Left renal pelvis (tissue), 4 donors: ENCODE results near the gene C11orf97. TPM values are rescaled to one million over a fixed set of nuclear protein-coding genes. Genes with fewer than 3 reads are reported as not detected.

ENCODE experiments used
- DNase-seq, 4 donors: peaks; one replicate each; pipeline ENCODE4 v3.0.0-alpha.2; 2013; ENCODE audit warnings: low read depth in 4 of 4, low spot score in 3 of 4
- polyA plus RNA-seq, 4 donors: library from polyadenylated mRNA; unstranded; fragments of 120-200 nt; gene quantifications; one replicate each; pipeline ENCODE4 v1.2.1, GENCODE V29; 2013; ENCODE audit not compliant: insufficient read length in 4 of 4

The C11orf97 gene
- polyA plus RNA-seq, 4 donors, result not detected

DNA sequence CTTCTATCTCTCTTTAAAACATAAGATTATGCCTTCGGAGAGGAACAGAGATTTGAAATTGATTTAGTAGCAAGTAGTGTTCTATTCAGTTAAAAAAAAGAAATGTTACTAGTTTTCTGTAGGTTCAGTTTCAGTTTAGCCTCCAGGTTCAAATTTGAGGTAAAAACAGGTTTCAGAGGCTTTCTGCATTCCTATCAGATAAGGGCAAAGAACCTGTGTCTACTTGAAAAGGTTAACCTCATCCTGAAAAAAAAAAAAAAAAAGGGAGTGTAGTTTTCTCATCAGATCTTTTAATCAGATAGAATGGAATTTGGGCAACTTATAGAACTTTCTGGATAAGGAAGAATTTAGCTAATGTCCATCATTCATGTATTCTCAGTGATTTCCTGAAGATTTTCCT is 12.1 kb downstream of the C11orf97 start:
- DNase-seq, result no peak

DNA sequence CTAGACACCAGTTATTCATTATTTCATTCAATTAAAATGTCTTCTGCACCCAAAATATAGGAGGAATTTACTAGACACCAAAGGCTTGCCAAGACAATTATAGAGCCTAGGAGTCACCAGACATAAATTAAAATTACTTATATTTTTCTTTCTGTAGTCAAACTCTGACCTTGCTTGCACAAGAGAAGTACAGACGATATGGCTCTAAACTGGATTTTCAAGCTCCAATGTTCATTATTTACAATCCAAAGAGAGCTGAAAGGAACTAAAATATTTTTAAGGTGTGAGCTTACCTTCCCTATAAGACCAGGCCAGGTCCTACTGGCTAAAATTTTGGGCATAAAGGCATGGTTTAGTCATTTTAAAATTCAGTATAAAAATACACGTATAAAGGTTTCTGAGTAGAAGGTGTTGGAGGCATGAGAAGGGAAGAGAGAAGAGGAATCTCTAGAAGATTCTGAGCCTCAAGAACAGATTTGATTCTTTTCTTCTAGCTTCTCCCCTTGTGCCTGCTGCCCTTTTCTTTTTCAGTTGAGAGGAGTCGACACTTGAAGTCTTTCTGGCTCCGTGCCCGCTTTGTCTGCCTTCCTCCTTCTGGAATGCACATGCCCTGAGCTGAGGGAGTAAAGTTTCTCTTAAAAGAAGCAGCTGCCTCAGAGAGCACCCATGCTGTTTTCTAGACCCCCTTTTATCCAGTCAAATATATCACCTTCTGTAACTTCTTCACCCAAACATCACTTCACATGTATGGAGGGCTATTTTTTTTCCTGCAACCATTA is 13.5 kb downstream of the C11orf97 start:
- DNase-seq, result peak in 3 of 4 donors; percentile 52 to 65 (median 59)

- DNase-seq, result no peak
Measured at GRCh38 chr11:94526645-94527438, 14.6 kb downstream of the C11orf97 start.

- no peak for DNase-seq
Measured at GRCh38 chr11:94528551-94528950, 16.3 kb downstream of the C11orf97 start.

DNA sequence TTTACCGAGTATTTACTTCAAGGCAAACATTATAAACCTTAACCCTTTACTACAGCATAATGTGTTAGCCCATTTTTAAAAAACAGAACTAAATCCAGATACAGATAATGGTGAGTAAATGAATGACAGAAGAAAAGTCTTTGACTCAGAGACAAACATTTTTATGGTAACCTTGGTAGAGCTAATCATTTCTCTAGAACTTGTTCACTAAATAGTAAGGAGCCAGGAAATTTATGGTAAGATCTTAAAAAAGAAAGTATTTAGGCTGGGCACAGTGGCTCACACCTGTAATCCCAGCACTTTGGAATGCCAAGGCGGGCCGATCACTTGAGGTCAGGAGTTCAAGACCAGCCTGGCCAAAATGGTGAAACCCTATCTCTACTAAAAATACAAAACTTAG is 19.9 kb downstream of the C11orf97 start:
- no peak for DNase-seq

GRCh38 chr11:94533206-94533605 is 20.9 kb downstream of the C11orf97 start:
- no peak for DNase-seq

DNA sequence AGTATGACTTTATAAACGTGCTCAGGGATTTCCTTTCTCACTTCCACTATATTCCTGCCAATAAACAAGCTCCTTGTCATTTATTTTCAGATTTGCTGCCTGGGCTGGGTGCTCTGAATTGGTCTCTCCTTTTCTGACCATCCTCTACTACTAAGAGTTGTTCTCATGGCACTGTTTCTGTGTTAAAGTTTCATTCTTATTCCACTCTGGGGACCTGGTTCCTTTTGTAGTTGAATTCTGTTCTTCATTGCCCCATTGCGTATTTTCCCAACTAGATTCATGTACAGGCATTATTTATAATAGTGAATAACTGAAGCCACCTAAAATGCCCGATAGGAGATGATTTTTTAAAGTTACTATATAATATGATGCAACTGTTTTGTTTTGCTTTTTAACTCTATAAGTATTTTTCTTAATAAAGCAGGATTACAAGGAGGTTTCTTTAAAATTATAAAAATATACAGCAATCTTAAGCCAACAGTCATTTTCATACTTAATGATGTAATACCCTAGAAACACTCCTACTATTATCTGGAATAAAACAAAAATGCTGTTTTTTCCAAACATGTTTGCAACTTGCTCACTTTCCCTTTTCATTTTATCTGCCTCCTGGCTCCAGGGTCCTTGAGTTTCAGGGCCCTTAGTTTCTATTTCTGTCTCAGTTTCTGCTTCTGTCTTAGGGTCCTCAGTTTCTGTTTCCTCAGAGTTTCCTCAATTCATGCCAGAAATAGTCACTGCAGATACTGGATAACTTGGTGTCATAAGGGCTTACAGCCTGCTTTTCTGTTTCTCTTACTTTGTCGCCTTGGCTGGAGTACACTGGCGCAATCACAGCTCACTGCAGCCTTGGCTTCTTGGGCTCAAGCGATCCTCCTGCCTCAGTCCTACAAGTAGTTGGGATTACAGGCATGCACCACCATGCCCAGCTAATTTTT is 21.7 kb downstream of the C11orf97 start:
- no peak for DNase-seq

DNA sequence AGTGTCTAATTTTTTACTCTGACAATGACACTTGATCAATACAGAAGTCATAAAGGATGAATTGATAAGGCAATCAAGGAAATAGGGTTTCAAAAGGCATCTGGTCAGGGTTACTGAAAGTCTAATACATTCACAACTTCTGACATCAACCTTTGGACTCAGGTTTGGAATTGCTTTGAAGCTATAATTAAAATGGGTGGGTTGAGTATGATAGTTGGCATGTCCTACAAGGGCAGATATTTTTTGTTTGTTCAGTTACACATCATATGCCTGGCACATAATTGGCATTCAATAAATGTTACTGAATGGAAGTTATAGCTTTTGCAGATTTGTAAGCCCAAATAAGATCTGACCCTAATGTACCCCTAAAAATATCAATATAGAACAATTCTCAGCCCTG is 24.1 kb downstream of the C11orf97 start:
- DNase-seq, result no peak

DNA sequence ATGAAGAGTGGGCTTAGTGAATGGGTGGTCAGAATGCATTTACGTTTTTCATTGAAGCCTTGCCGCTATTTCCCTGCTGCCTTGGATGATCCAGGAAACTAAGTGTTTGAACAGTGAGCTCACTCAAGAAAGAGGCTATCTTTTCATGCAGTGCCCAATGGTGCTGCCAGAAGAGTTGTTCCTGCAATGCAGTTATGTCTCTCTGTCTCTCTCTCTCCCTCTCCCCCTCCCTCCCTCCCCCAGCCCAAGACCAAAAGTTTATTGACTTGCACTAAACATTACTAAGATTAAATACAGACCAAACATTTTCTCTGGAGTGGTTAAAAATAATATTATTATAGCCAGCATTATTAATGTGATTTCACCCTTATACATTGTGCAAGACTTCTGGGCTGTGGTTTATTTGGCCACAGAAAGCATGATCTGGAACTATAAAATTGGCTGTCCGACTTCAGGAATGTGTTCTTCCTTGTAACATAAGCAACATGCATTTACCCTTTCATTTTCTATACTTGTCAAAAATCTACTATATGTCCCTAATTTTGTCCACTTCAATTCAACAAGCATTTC is 24.9 kb downstream of the C11orf97 start:
- no peak for DNase-seq

GRCh38 chr11:94539420-94539819 is 27.2 kb downstream of the C11orf97 start:
- no peak for DNase-seq

DNA sequence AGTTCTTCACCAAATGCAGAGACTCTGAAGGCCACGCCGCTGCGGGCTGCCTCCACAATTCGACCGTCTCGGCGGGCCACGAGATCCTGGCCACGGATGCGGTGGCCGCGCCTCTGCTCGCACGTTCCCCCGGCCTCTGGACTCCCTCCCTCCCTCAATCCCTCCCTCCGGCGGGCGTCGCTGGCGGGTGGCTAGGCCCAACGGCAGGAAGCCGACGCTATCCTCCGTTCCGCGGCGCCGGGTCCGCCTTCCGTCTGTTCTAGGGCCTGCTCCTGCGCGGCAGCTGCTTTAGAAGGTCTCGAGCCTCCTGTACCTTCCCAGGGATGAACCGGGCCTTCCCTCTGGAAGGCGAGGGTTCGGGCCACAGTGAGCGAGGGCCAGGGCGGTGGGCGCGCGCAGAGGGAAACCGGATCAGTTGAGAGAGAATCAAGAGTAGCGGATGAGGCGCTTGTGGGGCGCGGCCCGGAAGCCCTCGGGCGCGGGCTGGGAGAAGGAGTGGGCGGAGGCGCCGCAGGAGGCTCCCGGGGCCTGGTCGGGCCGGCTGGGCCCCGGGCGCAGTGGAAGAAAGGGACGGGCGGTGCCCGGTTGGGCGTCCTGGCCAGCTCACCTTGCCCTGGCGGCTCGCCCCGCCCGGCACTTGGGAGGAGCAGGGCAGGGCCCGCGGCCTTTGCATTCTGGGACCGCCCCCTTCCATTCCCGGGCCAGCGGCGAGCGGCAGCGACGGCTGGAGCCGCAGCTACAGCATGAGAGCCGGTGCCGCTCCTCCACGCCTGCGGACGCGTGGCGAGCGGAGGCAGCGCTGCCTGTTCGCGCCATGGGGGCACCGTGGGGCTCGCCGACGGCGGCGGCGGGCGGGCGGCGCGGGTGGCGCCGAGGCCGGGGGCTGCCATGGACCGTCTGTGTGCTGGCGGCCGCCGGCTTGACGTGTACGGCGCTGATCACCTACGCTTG is 31.7 kb downstream of the C11orf97 start, which contains the start of gene FUT4:
FUT4 (plus strand) TSS at position 227 of the 951 bp plus-strand sequence; CDS start at position 440, 213 bp downstream.
- DNase-seq, result peak; percentile 61 to 73 (median 70)

- DNase-seq, result no peak
Measured at GRCh38 chr11:94544646-94545263, 32.5 kb downstream of the C11orf97 start.

- no peak for DNase-seq
Measured at GRCh38 chr11:94545264-94546161, 33.3 kb downstream of the C11orf97 start.

- DNase-seq, result no peak
Measured at GRCh38 chr11:94546162-94546470, 33.9 kb downstream of the C11orf97 start.

- no peak for DNase-seq
Measured at GRCh38 chr11:94546886-94547285, 34.6 kb downstream of the C11orf97 start.

- DNase-seq, result no peak
Measured at GRCh38 chr11:94549146-94549545, 36.9 kb downstream of the C11orf97 start.

GRCh38 chr11:94550513-94550912 is 38.3 kb downstream of the C11orf97 start:
- DNase-seq, result no peak

DNA sequence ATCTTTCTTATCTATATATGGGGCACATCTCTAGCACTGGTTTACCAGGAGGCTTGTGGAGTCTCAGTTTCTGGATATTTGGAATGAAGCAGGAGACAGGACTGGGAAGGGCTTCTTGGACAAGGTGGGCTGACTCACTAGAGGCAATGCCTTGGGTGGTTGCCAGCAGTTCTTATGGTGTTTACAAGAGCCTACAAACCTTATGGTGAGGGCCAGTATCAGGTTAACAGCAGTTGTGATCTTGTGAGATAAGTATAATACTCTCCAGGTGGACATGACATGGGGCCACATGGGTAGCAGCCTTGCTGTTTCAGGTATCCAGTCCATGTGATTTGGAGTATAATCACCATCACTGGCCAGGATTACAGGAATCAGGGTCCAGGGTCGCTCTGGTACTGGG is 41.7 kb downstream of the C11orf97 start:
- no peak for DNase-seq
